ENCODE results near the gene STON2. TPM values are rescaled to one million over a fixed set of nuclear protein-coding genes. Genes with fewer than 3 reads are reported as not detected.

Gene STON2
- total RNA-seq, 4 donors from 2014 or later = 12.5 to 21.8 (median 16.1) TPM

GRCh38 chr14:81289516-81289915 lies 110.6 kb downstream of the STON2 start:
- intact Hi-C loops (cut with DNase I; ENCODE audit: low total_unique reads) = no loop called here
- no peak for DNase-seq (ENCODE audit: low spot score in 2 of 2)
- no peak for TF ChIP-seq CTCF (IDR thresholded peaks at IDR 0.05)
- TF ChIP-seq POLR2A (IDR thresholded peaks at IDR 0.05) = no peak
- H3K4me3 ChIP-seq (ENCODE audit: low read depth, poor library complexity, severe bottlenecking) = no peak overlapping the region
- WGBS, 2 donors = 81 to 84% methylated on average over 6 of the region's 6 CpGs

- TF ChIP-seq POLR2A (IDR thresholded peaks at IDR 0.05) (no peak), CTCF (IDR thresholded peaks at IDR 0.05) (no peak)
- 56 to 67% methylated on average over 8 of the region's 8 CpGs for WGBS, 2 donors
- DNase-seq (ENCODE audit: low spot score in 2 of 2) = no peak
- intact Hi-C loops (cut with DNase I; ENCODE audit: low total_unique reads) = no loop called here
- no peak overlapping the region for H3K4me3 ChIP-seq (ENCODE audit: low read depth, poor library complexity, severe bottlenecking)
These were observed 113.4 kb downstream of the STON2 start for GRCh38 chr14:81286574-81287370.

- intact Hi-C loops (cut with DNase I; ENCODE audit: low total_unique reads) = no loop called here
- 80 to 92% methylated on average over 2 of the region's 2 CpGs for WGBS, 2 donors
- TF ChIP-seq POLR2A (IDR thresholded peaks at IDR 0.05) (no peak), CTCF (IDR thresholded peaks at IDR 0.05) (no peak)
- no peak for DNase-seq (ENCODE audit: low spot score in 2 of 2)
- no peak overlapping the region for H3K4me3 ChIP-seq (ENCODE audit: low read depth, poor library complexity, severe bottlenecking)
These were observed 114.9 kb downstream of the STON2 start for GRCh38 chr14:81285245-81285644.

GRCh38 chr14:81281332-81281731 lies 118.8 kb downstream of the STON2 start:
- intact Hi-C loops (cut with DNase I; ENCODE audit: low total_unique reads) = no loop called here
- H3K4me3 ChIP-seq (ENCODE audit: low read depth, poor library complexity, severe bottlenecking) = no peak overlapping the region
- TF ChIP-seq CTCF (IDR thresholded peaks at IDR 0.05) (no peak), POLR2A (IDR thresholded peaks at IDR 0.05) (no peak)
- 83 to 85% methylated on average over 1 of the region's 1 CpG for WGBS, 2 donors
- DNase-seq (ENCODE audit: low spot score in 2 of 2) = no peak

- DNase-seq (ENCODE audit: low spot score in 2 of 2) = no peak
- intact Hi-C loops (cut with DNase I; ENCODE audit: low total_unique reads) = no loop called here
- WGBS, 2 donors = 90 to 93% methylated on average over 9 of the region's 9 CpGs
- TF ChIP-seq POLR2A (IDR thresholded peaks at IDR 0.05) = no peak
- TF ChIP-seq CTCF (IDR thresholded peaks at IDR 0.05) = no peak
- H3K4me3 ChIP-seq (ENCODE audit: low read depth, poor library complexity, severe bottlenecking) = no peak overlapping the region
These were observed 119.9 kb downstream of the STON2 start for GRCh38 chr14:81280136-81280791.
